GF-D8 (cell line): ENCODE results near the gene DSN1.

Experiments used
- DNase-seq: peaks from one replicate; lab custom pipeline; 2025; lab: John Stamatoyannopoulos, UW

The DSN1 gene

DNA sequence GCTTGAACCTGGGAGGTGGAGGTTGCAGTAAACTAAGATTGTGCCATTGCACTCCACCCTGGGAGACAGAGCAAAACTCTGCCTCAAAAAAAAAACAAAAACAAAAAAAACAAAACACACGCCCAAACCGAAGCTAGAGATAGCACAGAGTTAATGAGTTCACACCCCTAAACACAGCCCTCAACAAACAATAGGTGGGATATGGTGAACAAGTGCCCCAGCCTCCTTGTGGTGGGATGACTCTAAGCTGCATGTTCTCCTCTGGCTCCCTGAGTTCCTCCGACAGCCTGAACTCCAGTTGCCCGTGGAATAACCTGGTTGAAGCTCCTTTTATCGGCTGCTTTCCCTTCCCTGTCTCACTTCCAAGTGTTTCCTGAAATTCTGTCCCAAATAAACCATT lies 22.1 kb upstream of the DSN1 start:
- no peak for DNase-seq

DNA sequence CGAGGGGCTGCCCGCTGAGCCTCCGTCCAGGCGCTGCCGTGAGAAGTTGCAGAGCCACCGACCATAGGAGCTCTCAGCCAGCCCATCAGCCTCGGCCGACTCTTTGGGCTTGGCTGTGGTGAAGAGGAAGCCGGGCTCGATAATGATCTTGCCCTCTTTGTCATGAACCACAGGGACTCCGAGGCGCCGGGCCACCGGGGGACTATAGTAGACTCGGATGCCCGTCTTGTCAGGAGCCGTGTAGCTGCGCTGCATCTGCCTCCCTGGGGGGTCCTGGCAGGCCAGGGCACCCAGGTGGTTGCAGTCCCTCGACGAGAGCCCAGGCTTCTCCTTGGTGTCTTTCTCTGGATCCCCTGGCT lies 20.5 kb upstream of the DSN1 start:
- DNase-seq: no peak

DNA sequence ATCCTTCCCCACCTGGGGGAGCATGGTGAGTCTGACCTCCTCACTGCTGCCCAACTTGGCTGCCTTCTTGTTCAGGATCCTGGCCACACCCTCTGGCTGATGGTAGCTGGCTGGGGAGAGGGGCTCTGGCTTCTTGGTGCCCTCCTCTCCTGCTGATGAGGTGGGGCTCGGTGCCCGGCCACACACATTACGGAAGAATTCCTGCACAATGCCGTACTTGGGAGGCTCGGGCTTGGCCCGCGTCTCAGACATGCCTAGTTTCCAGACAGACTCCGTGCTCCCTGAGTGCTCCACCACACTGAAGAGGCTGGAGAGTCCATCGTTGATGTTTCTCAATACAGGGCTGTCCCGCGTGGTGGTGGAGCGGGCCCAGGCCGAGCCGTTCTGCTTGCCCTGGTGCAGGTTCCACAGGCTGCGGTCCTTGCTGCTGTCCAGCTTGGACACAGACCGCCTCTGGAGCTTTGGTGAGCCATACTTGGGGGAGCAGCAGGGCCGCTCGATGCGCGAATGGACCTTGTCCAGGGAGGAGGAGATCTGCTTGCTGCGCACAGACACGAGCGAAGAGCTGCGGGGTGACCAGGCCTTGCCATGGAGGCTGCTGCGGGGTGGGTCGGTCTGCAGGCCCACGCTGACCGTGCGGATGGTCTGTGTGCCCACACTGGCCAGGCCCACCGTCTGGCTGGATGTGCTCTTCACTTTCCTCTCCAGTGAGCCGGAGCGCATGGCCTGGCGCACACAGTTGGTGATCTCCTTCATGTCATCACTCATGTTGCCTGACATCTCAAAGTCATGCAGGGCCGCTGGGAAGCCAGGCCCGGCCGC lies 19.9 kb upstream of the DSN1 start:
- no peak for DNase-seq

DNA sequence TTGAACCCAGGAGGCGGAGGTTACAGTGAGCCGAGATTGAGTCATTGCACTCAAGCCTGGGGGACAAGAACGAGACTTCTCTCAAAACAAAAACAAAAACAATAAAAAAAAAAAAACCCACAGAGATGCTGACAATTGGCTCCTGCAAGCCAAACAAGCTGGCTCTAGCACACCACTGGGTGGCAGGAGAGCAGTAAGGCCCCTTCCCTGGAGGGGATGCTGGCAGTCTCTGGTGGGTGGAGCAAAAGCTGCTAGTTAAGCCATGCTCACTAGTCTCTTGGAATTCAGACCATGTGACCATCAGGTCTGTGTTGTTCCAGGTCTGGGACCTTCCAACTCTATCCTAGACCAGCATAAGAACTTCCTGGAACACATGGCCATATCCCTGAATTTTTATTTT lies 18.9 kb upstream of the DSN1 start:
- DNase-seq: no peak

DNA sequence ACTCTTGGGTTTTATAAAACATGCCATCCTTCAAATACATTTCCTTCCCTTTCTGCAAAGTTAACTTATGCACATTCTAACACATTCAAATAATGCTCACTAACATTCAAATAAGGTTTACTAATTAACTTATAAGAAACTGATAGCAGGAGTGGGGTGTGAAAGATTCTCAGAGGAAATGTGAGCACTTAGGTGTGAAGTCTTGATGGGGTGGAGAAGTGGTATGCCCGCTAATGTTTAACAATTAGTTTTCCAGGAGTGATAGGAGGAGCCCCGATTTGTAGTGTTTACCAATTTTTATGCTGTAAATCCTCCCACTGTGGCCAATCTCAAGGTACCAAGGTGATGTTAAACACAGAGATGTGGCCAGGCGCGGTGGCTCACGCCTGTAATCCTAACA lies 18.3 kb upstream of the DSN1 start:
- DNase-seq: no peak

DNA sequence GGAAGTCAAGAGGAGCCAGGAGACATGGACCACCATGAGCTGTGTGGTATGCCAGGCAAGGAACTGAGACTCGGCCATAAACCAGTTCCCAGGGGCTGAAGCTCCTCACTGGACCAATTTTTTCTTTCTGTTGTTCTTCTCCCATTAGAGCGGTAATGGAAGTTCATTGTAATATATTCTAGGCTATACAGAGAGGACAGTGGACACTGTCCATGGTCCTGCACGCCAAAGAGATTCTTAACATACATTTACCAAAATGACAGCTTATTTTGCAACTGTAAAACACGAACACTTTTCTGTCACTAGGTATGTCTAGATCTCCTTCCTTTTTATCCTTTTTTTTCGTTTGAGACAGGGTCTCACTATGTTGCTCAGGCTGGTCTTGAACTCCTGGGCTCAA lies 13.1 kb upstream of the DSN1 start:
- DNase-seq: no peak

DNA sequence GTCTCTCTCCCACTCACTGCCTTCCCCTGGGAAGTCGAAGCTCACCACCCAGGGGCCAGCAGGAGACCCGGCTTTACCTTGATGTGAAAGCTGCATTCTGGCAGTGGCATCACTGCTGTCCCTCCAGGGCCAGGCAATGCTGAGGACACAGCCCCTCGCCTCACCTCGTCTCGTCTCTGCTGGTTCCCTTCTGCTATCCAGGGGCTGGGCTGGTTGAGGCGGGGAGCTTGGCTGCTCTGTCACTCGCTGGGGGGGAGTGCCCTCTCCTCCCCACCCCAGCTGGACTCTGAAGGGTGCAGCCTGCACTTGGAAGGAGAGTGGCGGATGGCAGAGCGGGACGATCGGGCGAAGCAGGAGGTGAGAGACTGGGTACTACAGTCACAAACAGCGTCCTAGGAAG lies 12.7 kb upstream of the DSN1 start:
- DNase-seq: no peak

DNA sequence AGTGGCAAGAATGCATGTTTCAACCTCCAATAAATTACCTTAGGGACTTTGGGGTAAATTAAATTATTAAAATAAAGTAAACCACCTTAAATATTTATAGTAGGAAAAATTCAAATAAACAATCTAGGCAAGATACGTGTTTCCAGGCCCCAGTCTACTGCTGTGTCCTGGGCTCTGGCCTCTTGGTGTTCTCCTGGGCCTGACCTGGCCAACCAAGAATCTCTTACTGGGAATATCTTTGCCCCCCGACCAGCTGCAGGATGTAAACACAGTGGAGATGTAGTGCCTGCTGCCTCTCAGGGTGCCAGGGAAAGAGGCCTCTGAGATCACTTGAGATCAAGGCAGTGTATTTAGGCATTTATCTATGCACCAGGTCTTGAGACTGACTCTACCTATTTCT lies 11.7 kb upstream of the DSN1 start:
- DNase-seq: no peak

DNA sequence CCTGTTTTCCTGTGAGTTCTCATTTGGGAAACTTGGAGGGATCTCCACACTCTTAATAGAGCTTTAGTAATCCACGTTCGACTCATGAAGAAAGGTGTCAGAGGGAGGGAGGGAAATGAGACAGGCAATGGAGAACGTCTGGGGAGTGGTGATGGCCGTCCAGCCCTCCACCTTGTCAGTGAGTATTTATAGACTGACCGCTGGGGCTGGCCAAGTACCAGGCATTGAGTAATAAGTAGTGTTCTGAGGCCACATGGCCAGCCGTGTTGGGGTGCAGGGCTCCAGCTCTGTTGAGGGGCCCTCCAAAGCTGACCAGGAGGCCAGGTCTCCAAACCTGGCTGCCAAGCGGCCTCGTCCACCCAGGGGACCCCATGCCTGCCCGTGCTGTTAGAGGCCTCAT lies 11.3 kb upstream of the DSN1 start:
- no peak for DNase-seq

DNA sequence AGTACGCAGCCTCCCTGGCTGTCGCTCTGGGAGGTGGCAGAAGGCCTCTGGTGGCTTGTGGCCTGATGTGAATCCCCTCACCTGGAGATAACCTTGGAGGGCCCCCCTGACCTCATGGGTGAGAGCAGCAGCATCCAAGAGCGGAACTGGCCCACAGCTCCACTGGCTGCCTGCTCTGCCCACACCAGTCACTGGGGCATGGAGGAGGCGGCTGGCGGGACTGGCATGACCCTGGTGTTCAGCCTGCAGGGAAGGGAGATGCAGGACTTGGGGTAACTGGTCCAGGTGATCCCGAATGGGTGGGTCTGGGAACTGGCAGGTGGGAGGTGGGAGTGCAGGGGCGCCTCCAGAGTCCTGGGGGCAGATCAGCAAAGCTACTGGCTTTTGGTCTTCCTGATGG lies 10.6 kb upstream of the DSN1 start:
- DNase-seq: no peak

DNA sequence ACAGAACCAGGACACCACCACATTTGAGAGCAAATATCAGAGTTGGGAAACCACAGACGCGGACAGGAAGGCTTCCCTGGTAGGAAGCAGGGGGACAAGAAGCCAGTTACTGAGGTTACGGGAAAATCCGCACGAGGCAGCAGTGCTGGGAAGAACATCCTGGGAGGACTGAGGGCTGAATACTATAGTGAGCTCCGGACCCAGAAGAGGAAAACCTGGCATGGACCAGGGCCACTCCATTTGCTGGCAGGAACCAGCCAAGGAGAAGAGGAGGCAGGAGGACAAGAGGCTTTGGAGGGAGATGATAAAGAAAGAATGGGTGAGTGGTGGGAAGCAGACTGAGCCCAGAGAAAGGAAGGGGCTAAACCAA lies 6.1 kb upstream of the DSN1 start:
- no peak for DNase-seq

DNA sequence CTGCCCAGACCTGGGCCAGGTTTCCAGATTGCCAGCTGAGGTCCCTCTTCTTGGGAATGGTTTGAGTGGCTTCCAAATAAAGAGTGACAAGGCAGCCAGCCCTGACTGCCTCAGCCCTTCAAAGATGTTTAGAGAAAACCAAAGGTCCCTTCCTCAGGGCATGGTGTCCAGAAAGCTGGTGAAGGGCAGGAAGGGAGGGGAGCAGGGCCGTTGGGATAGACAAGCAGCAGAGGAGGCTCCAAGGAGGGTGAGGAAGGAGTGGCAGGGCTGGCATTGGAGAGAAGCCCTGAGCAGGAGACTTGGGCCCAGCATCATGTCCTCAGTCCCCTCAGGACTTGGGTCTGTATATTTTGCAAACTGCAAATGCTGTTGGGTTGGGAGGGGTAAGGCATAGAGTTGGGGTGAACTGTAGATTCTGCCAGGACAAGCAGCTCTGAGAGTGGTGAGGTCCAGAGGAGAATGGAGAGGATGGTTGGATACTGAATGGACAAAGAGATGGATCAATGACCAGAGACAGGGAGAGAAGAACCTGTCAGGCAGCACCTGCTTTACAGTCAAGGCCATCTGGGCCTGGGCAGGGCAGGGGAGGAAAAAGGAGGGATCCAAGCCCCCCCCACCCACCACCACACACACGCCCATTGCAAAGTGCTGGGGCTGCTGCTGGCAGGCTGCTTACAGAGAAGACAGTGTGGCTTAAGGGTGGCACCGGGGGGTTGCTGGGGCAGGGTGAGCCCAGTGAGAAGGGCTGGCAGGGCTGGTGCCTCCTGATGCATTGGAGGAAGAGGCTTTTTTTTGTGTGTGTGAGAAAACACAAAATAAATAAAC lies 5.5 kb upstream of the DSN1 start:
- DNase-seq: no peak

DNA sequence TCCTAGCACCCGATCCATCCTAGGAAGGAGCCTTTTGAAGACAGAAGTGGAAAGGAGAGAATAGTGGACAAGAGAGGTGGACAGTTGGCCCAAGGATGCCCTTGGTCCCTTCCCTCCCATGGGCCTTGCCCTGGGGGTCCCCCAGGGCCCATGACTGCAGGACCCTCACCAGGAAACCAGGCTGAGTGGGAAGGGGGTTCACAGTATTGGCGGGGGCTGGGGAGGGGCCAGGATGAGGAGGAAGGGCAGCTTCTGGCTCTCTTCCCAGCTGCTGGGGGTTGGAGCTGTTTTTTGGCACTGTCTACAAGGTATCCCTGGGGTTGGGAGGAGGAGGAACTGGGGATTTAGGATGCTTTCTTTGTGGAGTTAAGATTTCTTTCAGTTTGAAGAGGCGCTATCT lies 4.0 kb upstream of the DSN1 start:
- DNase-seq: no peak

DNA sequence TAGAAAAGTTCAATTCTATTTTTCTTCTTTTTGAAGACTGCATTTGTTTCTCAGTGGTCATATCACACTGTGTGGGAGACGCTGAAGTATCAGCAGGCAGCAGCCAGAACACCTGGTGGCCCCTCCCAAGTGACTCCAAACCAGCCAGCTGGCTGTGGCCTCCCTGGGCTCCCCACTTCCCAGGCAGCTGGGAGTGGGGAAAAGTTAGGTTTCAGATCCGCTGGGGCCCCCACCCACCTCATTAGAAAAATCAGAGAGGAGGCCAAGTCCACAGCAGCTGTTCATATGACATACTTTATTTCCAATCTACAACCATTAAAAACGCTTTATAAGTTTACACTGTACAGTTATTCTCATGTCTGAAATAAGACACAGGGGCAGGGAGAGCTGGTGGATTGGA lies 3.6 kb upstream of the DSN1 start:
- DNase-seq: no peak

DNA sequence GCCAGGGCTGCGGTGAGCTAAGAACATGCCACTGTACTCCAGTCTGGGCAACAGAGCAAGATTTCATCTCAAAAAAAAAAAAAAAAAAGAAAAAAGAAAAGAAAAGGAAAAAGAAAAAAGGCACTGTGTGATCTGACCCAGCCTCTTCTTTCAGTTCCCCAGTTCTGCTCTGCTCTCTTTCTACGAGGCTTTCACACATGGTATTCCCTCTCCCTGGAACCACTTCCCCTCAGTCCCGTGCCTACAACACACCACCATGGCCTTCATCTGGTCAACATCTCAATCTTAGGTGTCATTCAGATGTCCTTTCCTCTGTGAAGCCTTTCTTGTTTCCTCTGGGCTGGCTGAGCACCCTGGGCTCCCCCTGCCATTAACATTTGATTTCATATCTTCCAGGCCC lies 2.3 kb upstream of the DSN1 start:
- DNase-seq: no peak

DNA sequence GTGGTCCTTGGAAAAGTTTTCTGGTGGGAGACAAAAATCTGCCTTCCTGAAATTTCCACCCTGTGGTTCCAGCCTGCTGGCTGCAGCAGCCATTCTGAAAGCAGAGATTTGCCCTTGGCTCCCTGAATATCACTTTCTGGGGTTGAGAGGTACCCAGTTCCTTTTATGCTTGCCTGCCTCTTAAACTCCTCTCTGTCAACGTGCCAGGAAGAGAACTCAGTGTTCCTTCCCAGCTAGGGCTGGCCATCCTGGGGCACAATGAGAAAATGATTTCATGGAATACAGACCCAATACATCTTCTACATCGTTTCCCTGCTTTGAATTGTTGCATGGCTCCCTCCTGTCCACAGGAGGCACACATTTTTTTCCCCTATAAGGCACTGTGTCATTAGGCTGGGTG lies 1.6 kb upstream of the DSN1 start:
- no peak for DNase-seq

DNA sequence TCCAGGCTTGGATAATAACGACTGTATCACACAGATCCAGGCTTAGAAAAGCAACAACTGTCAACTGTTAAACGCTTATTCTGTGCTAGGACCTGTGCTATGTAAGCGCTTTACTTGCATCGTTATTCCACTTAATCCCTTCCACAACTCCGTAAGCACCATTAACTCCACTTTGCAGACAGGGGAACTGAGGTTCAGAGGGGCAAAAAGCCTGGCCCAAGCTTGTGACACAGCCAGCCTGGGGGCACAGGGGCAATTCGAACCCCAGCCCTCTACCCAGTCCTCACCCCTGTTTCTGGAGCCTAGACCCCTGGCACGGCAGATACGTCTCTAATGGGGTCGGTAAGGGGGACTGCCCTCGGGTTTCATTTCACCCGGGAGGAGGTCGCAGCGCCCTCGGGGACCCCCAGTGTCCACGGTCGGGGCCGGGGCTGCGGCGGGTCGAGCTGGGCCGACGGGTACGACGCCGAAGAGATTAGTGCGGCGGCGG lies 411 bp downstream of the DSN1 start:
- DNase-seq: no peak

DNA sequence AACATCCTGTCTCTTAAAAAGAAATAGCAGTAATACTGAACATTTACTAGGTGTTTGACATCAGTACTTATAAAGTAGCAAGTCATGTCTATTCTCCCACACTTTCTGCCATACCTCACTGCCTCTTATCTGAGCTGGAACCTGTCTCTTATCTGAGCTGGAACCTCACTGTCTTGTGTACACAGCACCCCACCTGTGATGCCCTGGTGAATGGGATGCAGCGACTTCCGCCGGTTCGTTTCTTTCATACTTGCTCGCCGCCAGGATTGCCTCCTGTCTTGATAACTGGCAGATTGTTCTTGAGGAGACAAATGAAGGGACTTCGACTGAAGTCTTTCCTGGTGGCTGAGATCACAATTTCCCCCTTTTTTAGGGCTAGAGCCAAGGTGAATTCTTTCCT lies 2.9 kb downstream of the DSN1 start:
- no peak for DNase-seq

DNA sequence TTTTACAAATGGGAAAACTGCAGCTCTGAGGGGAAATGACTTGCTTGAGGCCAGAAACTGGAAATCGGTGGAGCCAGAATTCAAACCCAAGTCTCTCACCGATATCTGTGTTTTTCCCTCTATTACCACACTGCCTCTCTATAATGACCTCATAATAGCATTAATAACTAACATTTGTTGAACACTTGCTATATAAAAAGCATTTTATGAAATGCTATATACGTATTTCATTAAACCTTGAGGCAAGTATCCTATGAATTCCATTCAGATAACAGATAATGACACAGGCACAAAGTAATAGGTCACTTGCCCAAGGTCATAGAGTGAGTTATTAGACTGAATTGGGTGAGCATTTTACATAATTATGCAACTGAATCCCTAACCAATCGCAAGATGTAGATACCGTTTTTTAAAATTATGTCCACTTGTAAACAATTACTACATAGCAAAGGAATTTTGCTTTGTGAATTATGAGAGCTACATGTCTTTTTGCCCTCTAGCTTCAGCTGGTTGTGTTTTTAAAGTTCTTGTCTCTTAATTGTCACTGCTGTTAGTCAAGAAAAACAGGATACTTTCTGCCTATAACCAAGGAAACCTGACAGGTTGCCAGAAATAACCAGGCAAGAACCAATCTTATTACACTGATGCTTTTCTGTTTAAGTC lies 4.7 kb downstream of the DSN1 start:
- no peak for DNase-seq

DNA sequence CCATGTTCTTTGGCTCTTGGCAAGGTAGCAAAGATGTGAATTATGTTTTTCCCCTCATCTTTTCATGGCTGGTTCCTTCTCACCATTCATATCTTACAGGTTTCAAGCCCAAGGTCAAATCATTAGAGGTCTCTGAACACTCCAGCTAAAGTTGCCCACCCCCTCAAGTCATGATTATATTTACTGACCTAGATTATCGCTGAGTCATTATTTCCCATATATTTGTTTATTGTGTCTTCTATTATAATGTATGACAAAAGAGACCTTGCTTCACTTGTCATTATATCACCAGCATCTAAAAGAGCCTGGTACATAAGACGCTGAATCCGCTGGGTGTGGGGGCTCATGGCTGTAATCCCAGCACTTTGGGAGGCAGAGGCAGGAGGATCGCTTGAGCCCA lies 12.4 kb downstream of the DSN1 start:
- no peak for DNase-seq

DNA sequence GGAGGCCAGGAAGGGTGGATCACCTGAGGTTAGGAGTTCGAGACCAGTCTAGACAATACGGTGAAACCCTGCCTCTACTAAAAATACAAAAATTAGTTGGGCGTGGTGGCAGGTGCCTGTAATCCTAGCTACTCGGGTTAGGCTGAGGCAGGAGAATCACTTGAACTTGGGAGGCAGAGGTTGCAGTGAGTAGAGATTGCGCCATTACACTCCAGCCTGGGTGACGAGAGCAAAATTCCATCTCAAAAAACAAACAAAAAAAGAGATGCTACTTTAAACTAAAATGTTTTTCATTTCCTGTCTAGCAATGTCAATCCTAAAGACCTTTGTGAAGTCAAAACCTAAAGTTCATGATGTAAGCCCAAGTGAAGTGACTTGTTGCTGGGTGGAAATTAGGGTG lies 12.9 kb downstream of the DSN1 start:
- DNase-seq: no peak

DNA sequence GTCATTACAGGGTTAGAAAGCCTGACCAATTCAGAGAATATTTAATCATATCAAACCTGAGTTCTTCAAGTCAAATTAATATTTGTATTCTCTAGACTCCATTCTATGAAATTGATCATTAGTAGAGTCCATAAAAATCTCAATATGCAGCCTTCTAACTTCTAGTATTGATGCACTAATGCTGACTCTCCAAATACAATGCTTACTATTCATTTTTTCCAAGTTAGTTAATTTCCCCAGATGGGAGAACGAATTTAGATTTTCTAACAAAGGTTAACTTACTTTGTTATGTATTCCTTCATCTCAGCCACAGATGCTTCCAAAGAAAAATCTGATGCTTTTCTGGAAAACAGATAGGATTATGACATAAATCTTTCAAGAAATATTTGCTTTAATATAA lies 15.3 kb downstream of the DSN1 start:
- no peak for DNase-seq

DNA sequence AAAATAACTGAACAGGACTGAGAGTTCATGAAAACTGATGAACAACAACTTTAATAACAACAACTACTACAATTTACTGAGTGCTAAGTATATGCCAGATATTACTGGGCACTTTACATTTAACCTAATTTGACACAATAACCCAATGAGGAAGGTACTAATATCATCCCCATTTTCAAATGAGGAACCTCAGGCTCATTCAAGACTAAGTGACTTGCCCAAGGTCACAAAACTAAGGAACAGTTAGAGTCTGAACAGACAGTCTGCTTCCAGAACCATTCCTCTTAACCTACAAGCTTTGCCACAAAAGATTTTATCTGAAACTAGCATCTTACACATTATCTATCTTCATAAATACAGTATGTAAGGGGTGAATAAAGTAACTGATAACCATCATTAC lies 17.1 kb downstream of the DSN1 start:
- no peak for DNase-seq
